GM12875 (cell line): ENCODE results near the gene GNA12.

Experiments used
- H3K4me3 ChIP-seq: one replicate; pipeline ENCODE4 v1.5.1; 2011; ENCODE audit warnings: low read depth, low read length, control low read depth
- CTCF ChIP-seq: IDR thresholded peaks from 2 replicates; pipeline ENCODE4 v1.5.1; 2011; ENCODE audit warnings: low read depth, mild to moderate bottlenecking, control low read depth, inconsistent platforms, low read length, moderate library complexity, borderline replicate concordance; ENCODE audit not compliant: insufficient read depth

The GNA12 gene

GRCh38 chr7:2803755-2804154, 40.4 kb downstream of the GNA12 start:
- TF ChIP-seq CTCF: no peak
- no peak overlapping the region for H3K4me3 ChIP-seq

GRCh38 chr7:2803342-2803692, 40.8 kb downstream of the GNA12 start:
- no peak overlapping the region for H3K4me3 ChIP-seq
- TF ChIP-seq CTCF: no peak

GRCh38 chr7:2802504-2803341, 41.4 kb downstream of the GNA12 start:
- no peak overlapping the region for H3K4me3 ChIP-seq
- TF ChIP-seq CTCF: no peak

- no peak overlapping the region for H3K4me3 ChIP-seq
- no peak for TF ChIP-seq CTCF
These were observed 42.0 kb downstream of the GNA12 start for GRCh38 chr7:2802101-2802500.

- TF ChIP-seq CTCF: no peak
These were observed 43.0 kb downstream of the GNA12 start for GRCh38 chr7:2800931-2801688.

GRCh38 chr7:2800220-2800930, 43.7 kb downstream of the GNA12 start:
- no peak for TF ChIP-seq CTCF
- H3K4me3 ChIP-seq: no peak overlapping the region

More at GRCh38 chr7:2800931-2801688, 43.0 kb downstream of the GNA12 start:
- H3K4me3 ChIP-seq: no peak overlapping the region
